WERI-Rb-1 (cell line): Measurements from ENCODE around the gene IL15RA.
A peak's percentile ranks its signal among the peaks of the same experiment; 100 is the strongest.

ENCODE experiments used
- DNase-seq: peaks from one replicate; pipeline ENCODE4 v3.0.0-alpha.2; 2020
- H3K27ac ChIP-seq: fragments of 250-450 bp; sonication (Bioruptor Pico); 2 replicates; pipeline ENCODE4 v1.5.1; 2020; ENCODE audit warnings: mild to moderate bottlenecking, moderate library complexity
- H3K27me3 ChIP-seq: fragments of 250-450 bp; sonication (Bioruptor Pico); 2 replicates; pipeline ENCODE4 v1.5.1; 2021; ENCODE audit warnings: mild to moderate bottlenecking, low read depth, moderate library complexity; ENCODE audit not compliant: insufficient read depth, severe bottlenecking
- H3K36me3 ChIP-seq: fragments of 250-450 bp; sonication (Bioruptor Pico); 2 replicates; pipeline ENCODE4 v1.5.1; 2020; ENCODE audit warnings: mild to moderate bottlenecking, moderate library complexity
- H3K4me3 ChIP-seq: 2 replicates; pipeline ENCODE4 v1.5.1; 2011; ENCODE audit warnings: low read depth, mild to moderate bottlenecking, control low read depth, low read length
- H3K9me3 ChIP-seq: fragments of 250-450 bp; sonication (Bioruptor Pico); 2 replicates; pipeline ENCODE4 v1.5.1; 2021; ENCODE audit warnings: mild to moderate bottlenecking, moderate library complexity; ENCODE audit not compliant: severe bottlenecking
- CTCF ChIP-seq: IDR thresholded peaks from 2 replicates; pipeline ENCODE4 v1.5.1; 2011; ENCODE audit warnings: low read depth, mild to moderate bottlenecking, control low read depth, inconsistent platforms, low read length

The IL15RA gene

GRCh38 chr10:5960070-5960972, 17.0 kb downstream of the IL15RA start:
- Histone ChIP-seq H3K27me3 (peaks cover 23% of the 10 kb centered on the region), H3K27ac (no peak overlapping the region), H3K4me3 (no peak overlapping the region), H3K36me3 (no peaks in the 10 kb centered on the region), H3K9me3 (no peaks in the 10 kb centered on the region)
- DNase-seq = no peak
- TF ChIP-seq CTCF = no peak

- no peaks in the 10 kb centered on the region for H3K36me3 ChIP-seq
- peaks cover 20% of the 10 kb centered on the region for H3K27me3 ChIP-seq
- no peak overlapping the region for H3K27ac ChIP-seq
- 0 out of 2 replicates have a peak, but pooled peaks have one; percentile 8 for TF ChIP-seq CTCF
- H3K4me3 ChIP-seq = no peak overlapping the region
- no peaks in the 10 kb centered on the region for H3K9me3 ChIP-seq
- no peak for DNase-seq
Observed at GRCh38 chr10:5959581-5960069, 17.7 kb downstream of the IL15RA start.

- Histone ChIP-seq H3K4me3 (no peak overlapping the region), H3K27me3 (peaks cover 23% of the 10 kb centered on the region), H3K36me3 (no peaks in the 10 kb centered on the region), H3K27ac (no peak overlapping the region), H3K9me3 (no peaks in the 10 kb centered on the region)
- no peak for DNase-seq
- no peak for TF ChIP-seq CTCF
Observed at GRCh38 chr10:5959142-5959541, 18.2 kb downstream of the IL15RA start.

GRCh38 chr10:5958675-5959074, 18.7 kb downstream of the IL15RA start:
- Histone ChIP-seq H3K9me3 (no peaks in the 10 kb centered on the region), H3K27ac (no peak overlapping the region), H3K27me3 (peaks cover 23% of the 10 kb centered on the region), H3K4me3 (no peak overlapping the region), H3K36me3 (no peaks in the 10 kb centered on the region)
- no peak for DNase-seq
- TF ChIP-seq CTCF = no peak

GRCh38 chr10:5958077-5958476, 19.3 kb downstream of the IL15RA start:
- H3K36me3 ChIP-seq = no peaks in the 10 kb centered on the region
- no peak overlapping the region for H3K27ac ChIP-seq
- H3K4me3 ChIP-seq = no peak overlapping the region
- DNase-seq = no peak
- no peak for TF ChIP-seq CTCF
- no peaks in the 10 kb centered on the region for H3K9me3 ChIP-seq
- peaks cover 23% of the 10 kb centered on the region for H3K27me3 ChIP-seq
